Measurements from ENCODE around the gene SCN2B.

GRCh38 chr11:118223992-118224391 lies 47.6 kb upstream of the SCN2B start:
- no peak for TF ChIP-seq CTCF (IDR thresholded peaks at IDR 0.05; ENCODE audit: borderline replicate concordance, extremely low read depth, low read length, poor library complexity, severe bottlenecking)
- TF ChIP-seq EZH2 (IDR thresholded peaks at IDR 0.05; ENCODE audit: borderline replicate concordance, low read depth, low read length, severe bottlenecking), result no peak

Measured in DND-41 (cell line).